Measurements from ENCODE around the gene CT45A5. TPM values are rescaled to one million over a fixed set of nuclear protein-coding genes. Genes with fewer than 3 reads are reported as not detected.
"Not testable (repeated sequence)": the region's sequence is repeated elsewhere in the genome, so short reads cannot be mapped to it uniquely, and the experiment has no call there.

Gene CT45A5
- total RNA-seq = not detected

- DNase-seq (ENCODE audit: low read depth in 2 of 3, low spot score in 2 of 3) = not testable (repeated sequence)
These were observed at the start of gene CT45A5 for GRCh38 chrX:135785403-135785802. Gene CT45A5 (minus strand): TSS chrX:135785503. CDS start chrX:135781729, 3,774 bp downstream.

GRCh38 chrX:135819912-135820311 lies 34.6 kb upstream of the CT45A5 start, which contains the start of gene CT45A2:
Gene CT45A2 (minus strand): TSS chrX:135820012. CDS start chrX:135816265, 3,747 bp downstream.
- DNase-seq (ENCODE audit: low read depth in 2 of 3, low spot score in 2 of 3) = not testable (repeated sequence)

- not testable (repeated sequence) for DNase-seq (ENCODE audit: low read depth in 2 of 3, low spot score in 2 of 3)
These were observed 17.4 kb upstream of the CT45A5 start, which contains the start of gene CT45A6 for GRCh38 chrX:135802687-135803086. Gene CT45A6 (minus strand): TSS chrX:135802787. CDS start chrX:135798993, 3,794 bp downstream.

DNA sequence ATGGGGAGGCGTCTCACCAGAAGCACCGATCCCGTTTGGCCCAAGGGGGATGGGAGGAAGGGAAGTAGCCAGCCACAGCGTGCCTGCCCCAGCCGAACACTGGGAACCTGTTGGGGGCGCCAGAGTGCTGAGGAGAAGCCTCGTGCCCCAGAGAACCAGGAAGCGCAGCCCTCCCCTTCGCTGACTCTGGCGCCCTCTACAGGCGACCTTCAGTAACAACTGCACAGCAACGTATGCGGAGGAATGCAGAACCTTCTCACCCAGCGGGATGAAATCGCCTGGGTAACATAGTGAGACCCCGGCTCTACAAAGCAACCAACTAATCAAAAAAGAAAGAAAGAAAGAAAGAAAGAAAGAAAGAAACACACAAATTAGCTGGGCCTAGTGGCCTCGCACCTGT lies 17.2 kb downstream of the CT45A5 start, which contains the start of gene CT45A3:
CT45A3 (minus strand) TSS at position 101 of the 400 bp plus-strand sequence. CDS start 3,747 bp downstream, outside the sequence.
- not testable (repeated sequence) for DNase-seq (ENCODE audit: low read depth in 2 of 3, low spot score in 2 of 3)

DNA sequence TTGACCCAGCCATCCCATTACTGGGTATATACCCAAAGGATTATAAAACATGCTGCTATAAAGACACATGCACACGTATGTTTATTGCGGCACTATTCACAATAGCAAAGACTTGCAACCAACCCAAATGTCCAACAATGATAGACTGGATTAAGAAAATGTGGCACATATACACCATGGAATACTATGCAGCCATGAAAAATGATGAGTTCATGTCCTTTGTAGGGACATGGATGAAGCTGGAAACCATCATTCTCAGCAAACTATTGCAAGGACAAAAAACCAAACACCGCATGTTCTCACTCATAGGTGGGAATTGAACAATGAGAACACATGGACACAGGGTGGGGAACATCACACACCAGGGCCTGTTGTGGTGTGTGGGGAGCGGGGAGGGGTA lies 40.6 kb downstream of the CT45A5 start:
- not testable (repeated sequence) for DNase-seq (ENCODE audit: low read depth in 2 of 3, low spot score in 2 of 3)

DNA sequence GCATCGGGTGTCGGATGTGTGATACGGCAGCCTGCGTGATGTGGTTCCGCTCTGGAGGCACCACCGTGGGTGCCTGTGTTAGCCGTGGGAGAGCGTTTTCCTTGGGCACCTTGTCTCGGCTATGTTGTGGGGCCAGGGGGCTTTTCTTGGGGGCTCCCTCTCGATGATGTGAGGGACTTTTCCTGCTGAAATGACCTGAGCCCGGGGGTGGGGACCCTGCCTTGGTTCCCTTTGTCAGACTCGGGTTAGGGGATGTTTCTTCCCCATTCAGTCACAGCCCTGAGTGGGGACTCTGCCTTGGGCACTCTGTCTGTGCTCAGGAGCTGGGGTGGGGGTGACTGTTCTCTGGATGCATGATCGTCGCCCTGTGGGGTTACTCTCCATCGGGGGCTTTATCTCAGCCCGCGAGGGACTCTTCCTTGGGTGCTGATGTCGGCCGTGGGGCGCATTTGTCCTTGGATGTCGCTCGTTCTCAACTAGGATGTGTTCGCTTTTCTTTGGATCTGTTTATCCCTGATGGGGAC lies 44.0 kb downstream of the CT45A5 start:
- DNase-seq (ENCODE audit: low read depth in 2 of 3, low spot score in 2 of 3) = no peak

DNA sequence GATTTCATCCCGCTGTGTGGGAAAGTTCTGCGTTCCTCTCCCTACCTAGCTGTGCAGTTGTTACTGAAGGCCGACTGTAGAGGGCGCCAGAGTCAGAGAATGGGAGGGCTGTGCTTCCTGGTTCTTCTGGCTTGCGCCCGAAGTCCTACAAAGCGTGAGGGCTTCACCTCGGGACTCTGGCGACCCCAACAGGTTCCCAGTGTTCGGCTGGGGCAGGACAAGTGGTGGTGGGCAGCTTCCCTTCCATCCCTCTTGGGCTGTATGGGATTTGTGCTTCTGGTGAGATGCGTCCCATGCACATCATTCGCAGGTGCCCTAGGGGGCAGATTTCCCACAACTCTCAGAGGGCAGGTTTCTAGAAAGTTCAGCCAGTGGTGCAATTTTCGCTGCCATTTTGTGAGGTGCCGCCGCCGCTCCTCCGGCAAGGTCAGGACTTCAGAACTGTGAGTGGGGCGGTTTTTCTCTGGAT lies 44.6 kb downstream of the CT45A5 start:
- peak in 2 of 3 donors; percentile 59 to 77 for DNase-seq (ENCODE audit: low read depth in 2 of 3, low spot score in 2 of 3)

DNA sequence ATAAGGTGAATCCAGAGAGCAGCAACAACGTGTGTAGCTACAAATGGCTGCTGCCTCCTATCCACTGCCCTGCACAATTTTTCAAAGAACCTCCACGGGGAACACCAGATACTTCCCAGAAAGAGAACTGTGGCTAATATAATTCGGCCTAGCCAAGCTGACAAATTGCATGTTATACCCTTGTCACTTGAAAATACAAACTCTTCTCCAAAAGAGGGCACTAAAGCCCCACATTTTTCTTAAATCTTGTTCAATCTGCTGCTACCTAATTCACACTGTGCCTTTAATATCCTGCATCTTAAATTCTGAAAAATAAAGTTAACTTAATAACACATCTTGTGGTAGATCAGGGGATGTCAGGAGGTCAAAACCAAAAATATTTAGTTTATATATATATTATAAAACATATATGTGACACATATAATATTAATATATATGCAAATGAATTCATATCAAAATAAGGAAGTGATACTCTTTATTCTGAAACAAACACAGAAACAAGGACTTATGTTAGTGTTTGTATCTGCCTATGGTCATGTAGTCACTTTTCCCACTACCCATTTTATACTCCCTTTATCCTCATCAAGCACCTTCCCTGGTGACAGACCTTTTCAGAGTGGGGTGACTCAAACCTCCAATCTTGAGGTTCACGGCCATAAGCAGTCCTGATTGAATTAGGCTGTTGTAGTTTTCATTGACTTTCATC lies 47.8 kb downstream of the CT45A5 start:
- peak in 2 of 3 donors; percentile 24 to 61 for DNase-seq (ENCODE audit: low read depth in 2 of 3, low spot score in 2 of 3)

DNA sequence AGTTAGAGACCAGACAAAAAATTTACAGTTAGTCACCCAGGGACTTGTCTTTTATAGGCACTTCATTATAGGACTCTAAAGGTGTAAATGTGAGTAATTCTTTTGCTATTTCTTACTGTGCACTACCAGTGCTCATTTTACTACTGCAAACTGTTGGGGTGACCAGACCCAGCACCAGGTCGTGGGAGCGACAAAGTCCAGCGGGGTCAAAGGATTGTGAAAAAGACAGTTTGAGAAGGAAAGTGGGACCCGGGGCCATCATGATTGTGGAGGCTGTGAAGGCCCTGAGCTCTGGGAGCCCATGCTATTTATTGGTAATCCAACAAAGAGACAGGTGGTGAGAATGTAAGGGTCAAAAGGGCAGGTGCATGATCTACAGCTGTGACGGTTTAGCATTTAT lies 50.6 kb downstream of the CT45A5 start:
- not testable (repeated sequence) for DNase-seq (ENCODE audit: low read depth in 2 of 3, low spot score in 2 of 3)

Other genes starting within 250 kb of the CT45A5 start
- not detected for gene CT45A1, start 71.9 kb downstream of the CT45A5 start, total RNA-seq
- gene CT45A3, start 17.3 kb downstream of the CT45A5 start, total RNA-seq = not detected
- not detected for gene CT45A6, start 17.3 kb upstream of the CT45A5 start, total RNA-seq
- gene CT45A2, start 34.5 kb upstream of the CT45A5 start, total RNA-seq = not detected
- gene CT45A7, start 51.8 kb upstream of the CT45A5 start, total RNA-seq = not detected
- not detected for gene CT45A8, start 69.0 kb upstream of the CT45A5 start, total RNA-seq
- not detected for gene CT45A9, start 86.3 kb upstream of the CT45A5 start, total RNA-seq
- gene CT45A10, start 107.9 kb upstream of the CT45A5 start, total RNA-seq = not detected
- 0.81 TPM for gene SAGE1, start 108.2 kb upstream of the CT45A5 start, total RNA-seq
- 10.8 TPM for gene MMGT1, start 188.5 kb upstream of the CT45A5 start, total RNA-seq
- gene SLC9A6, start 199.9 kb upstream of the CT45A5 start, total RNA-seq = 12.1 TPM

Data from hematopoietic multipotent progenitor cell (in vitro differentiated cells).